Spleen (tissue), 11 donors: ENCODE measurements around the gene MED8. TPM values are rescaled to one million over a fixed set of nuclear protein-coding genes. Genes with fewer than 3 reads are reported as not detected.

ENCODE experiments used
- DNase-seq: peaks from one replicate; pipeline ENCODE4 v3.0.0-alpha.2; 2020
- H3K27ac ChIP-seq, 8 donors: fragments of 200-600 bp; sonication (generic) in 7 of 8; 1 replicate in 4 of 8; 2 replicates in 4 of 8; pipeline versions ENCODE4 v1.5.0 to v1.8.0; 2016 to 2021; ENCODE audit warnings: inconsistent platforms in 4 of 8, mild to moderate bottlenecking in 4 of 8, moderate library complexity in 1 of 8
- H3K27me3 ChIP-seq, 7 donors: fragments of 200-600 bp; sonication (generic) in 6 of 7; replicated peaks in 1 of 7; 1 replicate in 4 of 7; 2 replicates in 3 of 7; pipeline versions ENCODE4 v1.5.0 to v1.8.0; 2016 to 2021; ENCODE audit warnings: inconsistent platforms in 3 of 7, mild to moderate bottlenecking in 1 of 7
- H3K36me3 ChIP-seq, 6 donors: fragments of 200-600 bp; sonication (generic) in 5 of 6; 1 replicate in 4 of 6; 2 replicates in 2 of 6; pipeline versions ENCODE4 v1.5.0 to v1.8.0; 2016 to 2021; ENCODE audit warnings: inconsistent platforms in 2 of 6
- H3K4me1 ChIP-seq, 6 donors: fragments of 200-600 bp; sonication (generic) in 5 of 6; 1 replicate in 3 of 6; 2 replicates in 3 of 6; pipeline versions ENCODE4 v1.5.0 to v1.8.0; 2016 to 2021; ENCODE audit warnings: inconsistent platforms in 3 of 6
- H3K4me3 ChIP-seq, 8 donors: fragments of 200-600 bp; sonication (generic) in 7 of 8; 1 replicate in 4 of 8; 2 replicates in 4 of 8; pipeline versions ENCODE4 v1.5.0 to v1.8.0; 2016 to 2021; ENCODE audit warnings: inconsistent platforms in 4 of 8, mild to moderate bottlenecking in 4 of 8, moderate library complexity in 2 of 8
- H3K9me3 ChIP-seq, 8 donors: fragments of 200-600 bp; sonication (generic) in 7 of 8; 1 replicate in 4 of 8; 2 replicates in 4 of 8; pipeline versions ENCODE4 v1.5.0 to v1.8.0; 2016 to 2021; ENCODE audit warnings: inconsistent platforms in 4 of 8
- POLR2A ChIP-seq, 3 donors: fragments of 450-650 bp; IDR thresholded peaks; one replicate each; pipeline ENCODE4 v1.5.1; 2017; ENCODE audit warnings: antibody characterized with exemption in 3 of 3, mild to moderate bottlenecking in 1 of 3
- POLR2AphosphoS5 ChIP-seq, 3 donors: sonication (generic); formaldehyde crosslinking; IDR thresholded peaks; one replicate each; pipeline ENCODE4 v1.5.1; 2017; ENCODE audit warnings: antibody characterized with exemption in 3 of 3
- WGBS, 5 donors: extraction: QIAGEN DNeasy Blood & Tissue Kit in 3 of 5; methylation state at CpG; one replicate each; pipeline versions ENCODE4 v1.1.5 to v1.1.7; 2013 to 2018; 5-methylcytosine and 5-hydroxymethylcytosine counted together
- intact Hi-C: fragments of 100-400 bp; cut with DNase I; formaldehyde crosslinking; loops from one replicate; pipeline ENCODE4 v1.15.0; 2023; ENCODE audit warnings: low total_unique reads
- polyA plus RNA-seq, 3 donors: library from polyadenylated mRNA; stranded (reverse); fragments of 200-250 nt; gene quantifications; one replicate each; pipeline ENCODE4 v1.2.1, GENCODE V29; 2013
- total RNA-seq, 7 donors: library from RNA; depleted of rRNA in 3 of 7; stranded (reverse); fragments of >200 nt in 3 of 7; fragmentation: NEBNext Ultra II Directional in 4 of 7; extraction: Animal tissue kit (Norgen Biotek cat#: 25700) in 4 of 7; gene quantifications; one replicate each; pipeline versions ENCODE4 v1.1.0 to v1.2.1, GENCODE V29; 2016 to 2021
- TF ChIP-seq, protein P1 (sequence below), 11 experiments: fragments of 200-600 bp in 7 of 11; fragments of 450-650 bp in 4 of 11; sonication (generic) in 4 of 11; IDR thresholded peaks in 8 of 11; conservative IDR thresholded peaks in 3 of 11; 1 replicate in 7 of 11; 2 replicates in 4 of 11; pipeline versions ENCODE4 v1.4.0 to v1.8.0; 2016 to 2021; ENCODE audit warnings: antibody characterized with exemption in 11 of 11, inconsistent platforms in 4 of 11, mild to moderate bottlenecking in 1 of 11
- donor health status: healthy with polysubstance abuse.
- donor health status: DM: no; HTN: no; CAD: no; lungs with moderate emphysema.
- donor health status: DM: no; HTN: no; CAD: no.
- donor health status: Bipolar disorder and iron deficiency.
- donor health status: healthy.
- donor health status: DM: no; HTN: no; CAD: no.
- donor health status: DM: yes; HTN: yes; CAD: no.

MED8 gene
- total and polyA plus RNA-seq, 10 donors, result 18.3 to 38.3 (median 28.2) TPM

DNA sequence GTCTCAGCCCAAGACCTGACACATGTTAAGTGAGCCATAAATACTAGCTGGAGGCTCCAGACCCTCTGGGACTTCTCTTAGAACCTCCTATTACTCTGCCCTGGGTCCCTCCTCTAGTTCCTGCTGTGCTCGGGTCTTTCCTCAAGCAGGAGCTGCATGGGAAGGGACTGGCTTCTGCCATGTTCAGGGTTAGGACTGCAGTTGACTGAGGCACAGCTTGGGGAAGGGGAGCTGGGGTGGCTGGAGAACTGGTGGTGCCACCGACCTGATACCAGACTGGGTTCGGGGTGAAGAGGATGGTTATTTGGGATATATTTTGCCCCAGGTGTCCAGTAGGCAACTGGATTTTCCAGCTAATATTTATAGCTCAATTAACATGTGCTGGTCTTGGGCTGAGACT is 48.4 kb upstream of the MED8 start:
- WGBS, 5 donors, result 94 to 100% (median 96%) methylated on average over 3 of the region's 3 CpGs
- no peaks in the 10 kb centered on the region for H3K9me3 ChIP-seq
- peaks cover 0 to 100% (median 64%) of the 10 kb centered on the region in 6 donors for H3K36me3 ChIP-seq
- no peak overlapping the region for H3K27ac ChIP-seq
- DNase-seq, result peak; percentile 27
- intact Hi-C loops, result no loop called here
- TF ChIP-seq, protein P1, sequence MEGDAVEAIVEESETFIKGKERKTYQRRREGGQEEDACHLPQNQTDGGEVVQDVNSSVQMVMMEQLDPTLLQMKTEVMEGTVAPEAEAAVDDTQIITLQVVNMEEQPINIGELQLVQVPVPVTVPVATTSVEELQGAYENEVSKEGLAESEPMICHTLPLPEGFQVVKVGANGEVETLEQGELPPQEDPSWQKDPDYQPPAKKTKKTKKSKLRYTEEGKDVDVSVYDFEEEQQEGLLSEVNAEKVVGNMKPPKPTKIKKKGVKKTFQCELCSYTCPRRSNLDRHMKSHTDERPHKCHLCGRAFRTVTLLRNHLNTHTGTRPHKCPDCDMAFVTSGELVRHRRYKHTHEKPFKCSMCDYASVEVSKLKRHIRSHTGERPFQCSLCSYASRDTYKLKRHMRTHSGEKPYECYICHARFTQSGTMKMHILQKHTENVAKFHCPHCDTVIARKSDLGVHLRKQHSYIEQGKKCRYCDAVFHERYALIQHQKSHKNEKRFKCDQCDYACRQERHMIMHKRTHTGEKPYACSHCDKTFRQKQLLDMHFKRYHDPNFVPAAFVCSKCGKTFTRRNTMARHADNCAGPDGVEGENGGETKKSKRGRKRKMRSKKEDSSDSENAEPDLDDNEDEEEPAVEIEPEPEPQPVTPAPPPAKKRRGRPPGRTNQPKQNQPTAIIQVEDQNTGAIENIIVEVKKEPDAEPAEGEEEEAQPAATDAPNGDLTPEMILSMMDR (IDR thresholded peaks at IDR 0.05 in 8 of 11, conservative IDR thresholded peaks at IDR 0.05 in 3 of 11), result no peak
- TF ChIP-seq POLR2AphosphoS5 (IDR thresholded peaks at IDR 0.05) (no peak), POLR2A (IDR thresholded peaks at IDR 0.05) (no peak)
- no peak overlapping the region for H3K4me3 ChIP-seq
- H3K27me3 ChIP-seq, result no peaks in the 10 kb centered on the region
- peaks cover 0 to 27% (median 0%) of the 10 kb centered on the region in 6 donors for H3K4me1 ChIP-seq

DNA sequence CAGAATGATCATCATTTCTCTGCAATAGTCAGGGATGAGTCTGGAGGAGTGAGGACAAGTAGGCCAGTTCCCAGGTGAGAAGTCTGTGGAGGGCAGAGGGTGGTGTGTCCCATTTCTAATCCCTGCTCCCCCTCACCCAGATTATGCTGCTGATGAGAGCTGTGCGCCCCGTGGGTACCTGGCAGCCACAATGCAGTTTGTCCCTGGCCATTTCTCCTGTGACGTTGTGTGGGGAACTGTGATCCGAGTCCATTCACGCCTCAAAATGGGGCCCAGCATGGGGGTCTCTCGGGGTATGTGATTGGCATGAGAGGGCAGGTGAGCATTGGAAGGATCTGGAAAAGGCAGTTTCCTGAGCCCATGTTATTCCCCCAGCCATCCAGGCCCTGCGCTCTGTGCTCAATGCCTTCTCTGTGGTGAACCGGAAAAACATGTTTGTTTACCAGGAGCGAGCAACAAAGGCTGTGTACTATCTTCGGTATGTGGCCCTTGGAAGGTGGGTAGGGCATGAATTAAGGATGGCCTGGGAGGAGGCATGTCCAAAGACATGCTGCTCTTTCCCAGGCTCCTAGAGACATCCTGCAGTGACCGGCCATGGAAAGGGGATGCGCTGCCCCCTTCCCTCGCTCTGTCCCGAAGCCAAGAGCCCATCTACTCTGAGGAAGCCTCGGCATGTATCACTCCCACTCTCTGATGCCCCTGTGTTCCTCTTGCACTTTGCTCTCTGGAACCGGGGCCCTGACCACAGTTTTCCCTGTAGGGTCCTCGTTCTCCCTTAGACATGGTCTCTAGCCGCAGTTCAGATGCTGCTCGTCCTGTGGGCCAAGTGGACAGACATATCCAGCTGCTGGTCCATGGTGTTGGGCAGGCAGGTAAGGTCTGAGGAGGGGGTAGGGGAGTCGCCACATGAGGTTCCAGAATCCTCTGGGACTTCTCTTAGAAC is 47.7 kb upstream of the MED8 start:
- TF ChIP-seq, protein P1 (IDR thresholded peaks at IDR 0.05 in 8 of 11, conservative IDR thresholded peaks at IDR 0.05 in 3 of 11), result no peak
- TF ChIP-seq POLR2AphosphoS5 (IDR thresholded peaks at IDR 0.05) (no peak), POLR2A (IDR thresholded peaks at IDR 0.05) (no peak)
- Histone ChIP-seq H3K27ac (peak overlapping the region in 2 of 8 donors; percentile 61 to 75), H3K4me3 (no peak overlapping the region), H3K27me3 (no peaks in the 10 kb centered on the region), H3K4me1 (peaks cover 0 to 27% (median 0%) of the 10 kb centered on the region in 6 donors), H3K9me3 (no peaks in the 10 kb centered on the region), H3K36me3 (peaks cover 0 to 100% (median 64%) of the 10 kb centered on the region in 6 donors)
- peak; percentile 31 for DNase-seq
- 94 to 97% (median 95%) methylated on average over 20 of the region's 20 CpGs for WGBS, 5 donors
- intact Hi-C loops, result no loop called here

DNA sequence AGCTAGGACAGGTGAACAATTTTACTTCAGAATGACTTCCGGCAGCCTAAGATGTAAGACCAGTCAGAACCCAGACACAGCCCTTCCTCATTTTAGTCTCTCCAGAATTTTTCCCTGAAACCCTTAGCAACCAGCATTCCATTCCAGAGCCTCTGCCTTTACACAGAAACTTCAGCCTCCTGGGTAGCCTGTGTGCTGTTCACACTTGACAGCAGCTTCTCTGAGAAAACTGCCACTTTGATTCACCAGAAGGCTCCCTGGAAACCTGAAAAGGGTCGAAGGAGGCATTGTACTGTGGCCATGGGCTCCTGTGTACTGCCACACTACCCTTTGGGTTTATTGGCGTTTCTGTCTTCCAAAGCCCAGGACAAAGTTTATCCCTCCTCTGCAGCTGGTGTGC is 46.8 kb upstream of the MED8 start:
- intact Hi-C loops, result no loop called here
- Histone ChIP-seq H3K9me3 (no peaks in the 10 kb centered on the region), H3K27ac (peak overlapping the region in 4 of 8 donors; percentile 57 to 75 (median 60)), H3K4me3 (no peak overlapping the region), H3K36me3 (peaks cover 0 to 100% (median 66%) of the 10 kb centered on the region in 6 donors), H3K4me1 (peaks cover 0 to 27% (median 0%) of the 10 kb centered on the region in 6 donors), H3K27me3 (no peaks in the 10 kb centered on the region)
- TF ChIP-seq, protein P1 (IDR thresholded peaks at IDR 0.05 in 8 of 11, conservative IDR thresholded peaks at IDR 0.05 in 3 of 11), result no peak
- TF ChIP-seq POLR2AphosphoS5 (IDR thresholded peaks at IDR 0.05) (no peak), POLR2A (IDR thresholded peaks at IDR 0.05) (no peak)
- peak; percentile 6 for DNase-seq
- WGBS, 5 donors, result 84 to 96% (median 94%) methylated on average over 3 of the region's 3 CpGs
